Neural cell (in vitro differentiated cells): ENCODE results near the gene ADAMTS16. TPM values are rescaled to one million over a fixed set of nuclear protein-coding genes. Genes with fewer than 3 reads are reported as not detected.

Experiments used
- H2AFZ ChIP-seq: fragments of 200-600, 300-800 bp; sonication (generic), shearing (Covaris generic); 2 replicates; pipeline ENCODE4 v1.6.0; 2014; ENCODE audit warnings: low read depth, mild to moderate bottlenecking, antibody characterized with exemption, low read length, moderate library complexity
- H3F3A ChIP-seq: fragments of 200-600 bp; shearing (Covaris generic); 2 replicates; pipeline ENCODE4 v1.6.1; 2016; ENCODE audit warnings: mild to moderate bottlenecking, moderate library complexity, mixed read lengths, antibody characterized with exemption, low read length; ENCODE audit not compliant: insufficient read depth, poor library complexity, severe bottlenecking
- H3K27ac ChIP-seq: fragments of 200-600, 300-800 bp; sonication (generic), shearing (Covaris generic); 2 replicates; pipeline ENCODE4 v1.5.1; 2014; ENCODE audit warnings: mild to moderate bottlenecking, low read length, moderate library complexity
- H3K27me3 ChIP-seq: fragments of 300-800, 200-600 bp; sonication (generic), shearing (Covaris generic); 2 replicates; pipeline ENCODE4 v1.6.0; 2014; ENCODE audit warnings: mild to moderate bottlenecking, low read depth, low read length, moderate library complexity; ENCODE audit not compliant: insufficient read depth
- H3K36me3 ChIP-seq: fragments of 300-800, 200-600 bp; sonication (generic), shearing (Covaris generic); 2 replicates; pipeline ENCODE4 v1.5.1; 2014; ENCODE audit warnings: mild to moderate bottlenecking, antibody characterized with exemption, low read length, moderate library complexity; ENCODE audit not compliant: insufficient read depth
- H3K4me2 ChIP-seq: fragments of 300-800, 200-600 bp; sonication (generic), shearing (Covaris generic); 2 replicates; pipeline ENCODE4 v1.6.0; 2014; ENCODE audit warnings: mild to moderate bottlenecking, low read length
- H3K4me3 ChIP-seq: fragments of 300-800, 200-600 bp; sonication (generic), shearing (Covaris generic); 2 replicates; pipeline ENCODE4 v1.5.1; 2014; ENCODE audit warnings: mild to moderate bottlenecking, low read length, moderate library complexity
- H3K79me2 ChIP-seq: fragments of 200-600 bp; shearing (Covaris generic); replicated peaks from 2 replicates; pipeline ENCODE4 v1.6.0; 2014; ENCODE audit warnings: mild to moderate bottlenecking, low read length, moderate library complexity; ENCODE audit not compliant: insufficient read depth
- H3K9ac ChIP-seq: fragments of 300-800, 200-600 bp; sonication (generic), shearing (Covaris generic); 2 replicates; pipeline ENCODE4 v1.6.1; 2016; ENCODE audit warnings: mild to moderate bottlenecking, low read length, mixed read lengths
- H3K9me2 ChIP-seq: fragments of 200-600 bp; shearing (Covaris generic); 2 replicates; pipeline ENCODE4 v1.6.1; 2016; ENCODE audit warnings: mild to moderate bottlenecking, low read length, mixed read lengths; ENCODE audit not compliant: insufficient read depth
- H3K9me3 ChIP-seq: fragments of 200-600, 300-800 bp; sonication (generic), shearing (Covaris generic); 2 replicates; pipeline ENCODE4 v1.6.1; 2016; ENCODE audit warnings: mild to moderate bottlenecking, mixed run types, low read length, moderate library complexity, mixed read lengths
- H4K20me1 ChIP-seq: fragments of 200-600 bp; shearing (Covaris generic); 2 replicates; pipeline ENCODE4 v1.6.1; 2016; ENCODE audit warnings: mild to moderate bottlenecking, mixed run types; ENCODE audit not compliant: insufficient read depth
- EP300 ChIP-seq: fragments of 450-650 bp; conservative IDR thresholded peaks from 2 replicates; pipeline ENCODE4 v1.6.1; 2014; ENCODE audit warnings: antibody characterized with exemption, mild to moderate bottlenecking, moderate library complexity; ENCODE audit not compliant: poor library complexity, severe bottlenecking
- EZH2 ChIP-seq: fragments of 200-600, 300-800 bp; shearing (Covaris generic), sonication (generic); IDR thresholded peaks from 2 replicates; pipeline ENCODE4 v1.6.1; 2014; ENCODE audit warnings: antibody characterized with exemption, low read length, borderline replicate concordance, mild to moderate bottlenecking; ENCODE audit not compliant: insufficient read depth, poor library complexity, severe bottlenecking
- MXI1 ChIP-seq: fragments of 450-650 bp; conservative IDR thresholded peaks from 2 replicates; pipeline ENCODE4 v1.6.1; 2014; ENCODE audit warnings: antibody characterized with exemption, mild to moderate bottlenecking; ENCODE audit not compliant: poor library complexity, severe bottlenecking
- POLR2AphosphoS5 ChIP-seq: IDR thresholded peaks from 2 replicates; pipeline ENCODE4 v1.6.1; 2012
- RAD21 ChIP-seq: fragments of 450-650 bp; conservative IDR thresholded peaks from 2 replicates; pipeline ENCODE4 v1.6.1; 2014; ENCODE audit warnings: antibody characterized with exemption, mild to moderate bottlenecking, moderate library complexity
- SMC3 ChIP-seq: fragments of 450-650 bp; conservative IDR thresholded peaks from 2 replicates; pipeline ENCODE4 v1.6.1; 2014; ENCODE audit warnings: antibody characterized with exemption, mild to moderate bottlenecking, moderate library complexity; ENCODE audit not compliant: poor library complexity
- TAF1 ChIP-seq: IDR thresholded peaks from 2 replicates; pipeline ENCODE4 v1.6.1; 2012; ENCODE audit warnings: low read depth
- polyA plus RNA-seq: library from polyadenylated mRNA; depleted of rRNA; stranded (reverse); fragments of >200 nt; gene quantifications from 2 replicates; pipeline ENCODE4 v1.2.3, GENCODE V29; 2014
- TF ChIP-seq, protein P1 (sequence below): IDR thresholded peaks from 2 replicates; pipeline ENCODE4 v1.6.1; 2012; ENCODE audit warnings: borderline replicate concordance
- TF ChIP-seq, protein P2 (sequence below): fragments of 450-650 bp; IDR thresholded peaks from 2 replicates; pipeline ENCODE4 v1.5.1; 2014; ENCODE audit warnings: antibody characterized with exemption, mild to moderate bottlenecking, moderate library complexity; ENCODE audit not compliant: poor library complexity, severe bottlenecking

Gene ADAMTS16
- polyA plus RNA-seq, 1 donor from 2014 or later = 1.3 TPM

DNA sequence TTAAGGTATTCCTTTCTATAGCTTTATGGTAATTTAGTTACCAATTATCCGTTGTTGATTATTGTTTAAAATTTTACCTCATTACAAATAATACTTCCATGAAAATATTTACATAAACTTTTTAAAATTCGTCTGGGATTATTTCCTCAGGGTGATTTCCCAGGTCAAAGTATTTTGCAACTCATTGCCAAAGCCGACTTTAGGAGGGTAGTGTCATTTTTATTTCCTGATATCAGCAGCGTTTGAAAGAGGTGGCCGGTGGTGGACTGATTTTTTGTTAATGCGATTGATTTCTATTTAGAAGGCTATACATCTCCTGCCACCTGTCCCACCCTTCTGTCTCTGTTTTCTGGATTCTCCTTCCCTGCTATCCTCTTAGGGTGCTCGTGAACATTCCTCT is 4.3 kb downstream of the ADAMTS16 start:
- Histone ChIP-seq H2AFZ (no peak overlapping the region), H3K79me2 (no peaks in the 10 kb centered on the region), H4K20me1 (no peaks in the 10 kb centered on the region), H3K9ac (no peak overlapping the region), H3K27ac (no peak overlapping the region), H3K9me2 (no peaks in the 10 kb centered on the region), H3F3A (no peaks in the 10 kb centered on the region), H3K4me3 (no peak overlapping the region), H3K9me3 (no peaks in the 10 kb centered on the region), H3K27me3 (peaks cover 21% of the 10 kb centered on the region), H3K36me3 (no peaks in the 10 kb centered on the region), H3K4me2 (no peak overlapping the region)
- TF ChIP-seq MXI1 (no peak), EZH2 (no peak), TAF1 (no peak), EP300 (no peak), SMC3 (no peak), POLR2AphosphoS5 (no peak), RAD21 (no peak)
- TF ChIP-seq, protein P1, sequence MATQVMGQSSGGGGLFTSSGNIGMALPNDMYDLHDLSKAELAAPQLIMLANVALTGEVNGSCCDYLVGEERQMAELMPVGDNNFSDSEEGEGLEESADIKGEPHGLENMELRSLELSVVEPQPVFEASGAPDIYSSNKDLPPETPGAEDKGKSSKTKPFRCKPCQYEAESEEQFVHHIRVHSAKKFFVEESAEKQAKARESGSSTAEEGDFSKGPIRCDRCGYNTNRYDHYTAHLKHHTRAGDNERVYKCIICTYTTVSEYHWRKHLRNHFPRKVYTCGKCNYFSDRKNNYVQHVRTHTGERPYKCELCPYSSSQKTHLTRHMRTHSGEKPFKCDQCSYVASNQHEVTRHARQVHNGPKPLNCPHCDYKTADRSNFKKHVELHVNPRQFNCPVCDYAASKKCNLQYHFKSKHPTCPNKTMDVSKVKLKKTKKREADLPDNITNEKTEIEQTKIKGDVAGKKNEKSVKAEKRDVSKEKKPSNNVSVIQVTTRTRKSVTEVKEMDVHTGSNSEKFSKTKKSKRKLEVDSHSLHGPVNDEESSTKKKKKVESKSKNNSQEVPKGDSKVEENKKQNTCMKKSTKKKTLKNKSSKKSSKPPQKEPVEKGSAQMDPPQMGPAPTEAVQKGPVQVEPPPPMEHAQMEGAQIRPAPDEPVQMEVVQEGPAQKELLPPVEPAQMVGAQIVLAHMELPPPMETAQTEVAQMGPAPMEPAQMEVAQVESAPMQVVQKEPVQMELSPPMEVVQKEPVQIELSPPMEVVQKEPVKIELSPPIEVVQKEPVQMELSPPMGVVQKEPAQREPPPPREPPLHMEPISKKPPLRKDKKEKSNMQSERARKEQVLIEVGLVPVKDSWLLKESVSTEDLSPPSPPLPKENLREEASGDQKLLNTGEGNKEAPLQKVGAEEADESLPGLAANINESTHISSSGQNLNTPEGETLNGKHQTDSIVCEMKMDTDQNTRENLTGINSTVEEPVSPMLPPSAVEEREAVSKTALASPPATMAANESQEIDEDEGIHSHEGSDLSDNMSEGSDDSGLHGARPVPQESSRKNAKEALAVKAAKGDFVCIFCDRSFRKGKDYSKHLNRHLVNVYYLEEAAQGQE = no peak
- TF ChIP-seq, protein P2, sequence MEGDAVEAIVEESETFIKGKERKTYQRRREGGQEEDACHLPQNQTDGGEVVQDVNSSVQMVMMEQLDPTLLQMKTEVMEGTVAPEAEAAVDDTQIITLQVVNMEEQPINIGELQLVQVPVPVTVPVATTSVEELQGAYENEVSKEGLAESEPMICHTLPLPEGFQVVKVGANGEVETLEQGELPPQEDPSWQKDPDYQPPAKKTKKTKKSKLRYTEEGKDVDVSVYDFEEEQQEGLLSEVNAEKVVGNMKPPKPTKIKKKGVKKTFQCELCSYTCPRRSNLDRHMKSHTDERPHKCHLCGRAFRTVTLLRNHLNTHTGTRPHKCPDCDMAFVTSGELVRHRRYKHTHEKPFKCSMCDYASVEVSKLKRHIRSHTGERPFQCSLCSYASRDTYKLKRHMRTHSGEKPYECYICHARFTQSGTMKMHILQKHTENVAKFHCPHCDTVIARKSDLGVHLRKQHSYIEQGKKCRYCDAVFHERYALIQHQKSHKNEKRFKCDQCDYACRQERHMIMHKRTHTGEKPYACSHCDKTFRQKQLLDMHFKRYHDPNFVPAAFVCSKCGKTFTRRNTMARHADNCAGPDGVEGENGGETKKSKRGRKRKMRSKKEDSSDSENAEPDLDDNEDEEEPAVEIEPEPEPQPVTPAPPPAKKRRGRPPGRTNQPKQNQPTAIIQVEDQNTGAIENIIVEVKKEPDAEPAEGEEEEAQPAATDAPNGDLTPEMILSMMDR = no peak

DNA sequence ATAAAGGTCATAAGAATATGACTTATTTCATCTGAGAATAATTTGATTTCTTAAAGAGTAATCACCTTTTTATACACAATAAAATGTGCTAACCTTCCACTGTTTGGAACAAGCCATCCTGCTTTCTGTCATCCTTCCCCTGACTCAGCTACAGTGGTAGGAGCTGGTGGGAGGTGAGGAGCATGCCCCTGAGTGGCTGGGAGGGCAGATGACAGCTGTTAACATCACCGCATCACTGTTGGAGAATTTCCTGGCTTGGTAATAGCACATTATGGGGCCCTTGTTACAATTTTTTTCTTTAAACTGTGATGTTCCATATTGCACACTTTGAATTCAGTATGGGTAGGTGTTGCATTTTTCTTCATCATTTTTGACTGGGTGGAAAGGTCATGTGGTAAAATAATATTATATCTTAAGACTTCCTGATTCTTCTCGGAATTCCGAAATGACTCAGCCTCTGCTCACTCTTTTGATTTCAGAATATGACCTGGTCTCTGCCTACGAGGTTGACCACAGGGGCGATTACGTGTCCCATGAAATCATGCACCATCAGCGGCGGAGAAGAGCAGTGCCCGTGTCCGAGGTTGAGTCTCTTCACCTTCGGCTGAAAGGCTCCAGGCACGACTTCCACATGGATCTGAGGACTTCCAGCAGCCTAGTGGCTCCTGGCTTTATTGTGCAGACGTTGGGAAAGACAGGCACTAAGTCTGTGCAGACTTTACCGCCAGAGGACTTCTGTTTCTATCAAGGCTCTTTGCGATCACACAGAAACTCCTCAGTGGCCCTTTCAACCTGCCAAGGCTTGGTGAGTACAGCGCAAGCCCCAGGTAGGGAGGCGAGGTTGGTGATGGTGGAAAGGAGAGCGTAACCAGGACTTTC is 5.8 kb downstream of the ADAMTS16 start:
- H2AFZ ChIP-seq = no peak overlapping the region
- no peak overlapping the region for H3K27ac ChIP-seq
- no peak overlapping the region for H3K9ac ChIP-seq
- no peaks in the 10 kb centered on the region for H3K36me3 ChIP-seq
- no peaks in the 10 kb centered on the region for H3F3A ChIP-seq
- no peak overlapping the region for H3K4me3 ChIP-seq
- no peak for TF ChIP-seq EZH2
- TF ChIP-seq RAD21 = no peak
- TF ChIP-seq SMC3 = no peak
- no peaks in the 10 kb centered on the region for H4K20me1 ChIP-seq
- H3K27me3 ChIP-seq = peaks cover 8% of the 10 kb centered on the region
- peaks cover 6% of the 10 kb centered on the region for H3K9me3 ChIP-seq
- no peaks in the 10 kb centered on the region for H3K79me2 ChIP-seq
- no peak overlapping the region for H3K4me2 ChIP-seq
- H3K9me2 ChIP-seq = no peaks in the 10 kb centered on the region
